ENCODE data around the gene RYR2.

DNA sequence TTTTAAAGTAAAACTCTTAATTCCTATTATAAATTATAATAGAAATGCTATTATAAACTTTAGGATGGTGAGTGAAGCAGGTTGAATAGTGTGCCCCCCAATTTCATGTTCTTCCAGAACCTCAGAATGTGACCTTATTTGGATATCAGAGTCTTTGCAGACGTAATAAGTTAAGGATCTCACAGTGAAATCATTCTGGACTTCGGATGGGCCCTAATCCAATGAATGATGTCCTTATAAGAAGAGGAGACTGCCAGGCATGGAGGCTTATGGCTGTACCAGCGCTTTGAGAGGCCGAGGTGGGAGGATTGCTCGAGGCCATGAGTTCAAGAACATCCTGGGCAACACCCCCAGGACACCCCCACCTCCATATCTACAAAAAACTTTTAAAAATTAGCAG is 28.4 kb upstream of the RYR2 start:
- no peak for TF ChIP-seq CSDC2 (CRISPR knock-in tag; IDR thresholded peaks at IDR 0.05)
- no peak for TF ChIP-seq ARNTL (CRISPR knock-in tag; IDR thresholded peaks at IDR 0.05; ENCODE audit: borderline replicate concordance, low read depth)
- TF ChIP-seq, protein P1, sequence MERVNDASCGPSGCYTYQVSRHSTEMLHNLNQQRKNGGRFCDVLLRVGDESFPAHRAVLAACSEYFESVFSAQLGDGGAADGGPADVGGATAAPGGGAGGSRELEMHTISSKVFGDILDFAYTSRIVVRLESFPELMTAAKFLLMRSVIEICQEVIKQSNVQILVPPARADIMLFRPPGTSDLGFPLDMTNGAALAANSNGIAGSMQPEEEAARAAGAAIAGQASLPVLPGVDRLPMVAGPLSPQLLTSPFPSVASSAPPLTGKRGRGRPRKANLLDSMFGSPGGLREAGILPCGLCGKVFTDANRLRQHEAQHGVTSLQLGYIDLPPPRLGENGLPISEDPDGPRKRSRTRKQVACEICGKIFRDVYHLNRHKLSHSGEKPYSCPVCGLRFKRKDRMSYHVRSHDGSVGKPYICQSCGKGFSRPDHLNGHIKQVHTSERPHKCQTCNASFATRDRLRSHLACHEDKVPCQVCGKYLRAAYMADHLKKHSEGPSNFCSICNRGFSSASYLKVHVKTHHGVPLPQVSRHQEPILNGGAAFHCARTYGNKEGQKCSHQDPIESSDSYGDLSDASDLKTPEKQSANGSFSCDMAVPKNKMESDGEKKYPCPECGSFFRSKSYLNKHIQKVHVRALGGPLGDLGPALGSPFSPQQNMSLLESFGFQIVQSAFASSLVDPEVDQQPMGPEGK (CRISPR knock-in tag; IDR thresholded peaks at IDR 0.05; ENCODE audit: borderline replicate concordance): no peak
- no peak for TF ChIP-seq ZFP3 (CRISPR knock-in tag; IDR thresholded peaks at IDR 0.05)
- TF ChIP-seq, protein P2, sequence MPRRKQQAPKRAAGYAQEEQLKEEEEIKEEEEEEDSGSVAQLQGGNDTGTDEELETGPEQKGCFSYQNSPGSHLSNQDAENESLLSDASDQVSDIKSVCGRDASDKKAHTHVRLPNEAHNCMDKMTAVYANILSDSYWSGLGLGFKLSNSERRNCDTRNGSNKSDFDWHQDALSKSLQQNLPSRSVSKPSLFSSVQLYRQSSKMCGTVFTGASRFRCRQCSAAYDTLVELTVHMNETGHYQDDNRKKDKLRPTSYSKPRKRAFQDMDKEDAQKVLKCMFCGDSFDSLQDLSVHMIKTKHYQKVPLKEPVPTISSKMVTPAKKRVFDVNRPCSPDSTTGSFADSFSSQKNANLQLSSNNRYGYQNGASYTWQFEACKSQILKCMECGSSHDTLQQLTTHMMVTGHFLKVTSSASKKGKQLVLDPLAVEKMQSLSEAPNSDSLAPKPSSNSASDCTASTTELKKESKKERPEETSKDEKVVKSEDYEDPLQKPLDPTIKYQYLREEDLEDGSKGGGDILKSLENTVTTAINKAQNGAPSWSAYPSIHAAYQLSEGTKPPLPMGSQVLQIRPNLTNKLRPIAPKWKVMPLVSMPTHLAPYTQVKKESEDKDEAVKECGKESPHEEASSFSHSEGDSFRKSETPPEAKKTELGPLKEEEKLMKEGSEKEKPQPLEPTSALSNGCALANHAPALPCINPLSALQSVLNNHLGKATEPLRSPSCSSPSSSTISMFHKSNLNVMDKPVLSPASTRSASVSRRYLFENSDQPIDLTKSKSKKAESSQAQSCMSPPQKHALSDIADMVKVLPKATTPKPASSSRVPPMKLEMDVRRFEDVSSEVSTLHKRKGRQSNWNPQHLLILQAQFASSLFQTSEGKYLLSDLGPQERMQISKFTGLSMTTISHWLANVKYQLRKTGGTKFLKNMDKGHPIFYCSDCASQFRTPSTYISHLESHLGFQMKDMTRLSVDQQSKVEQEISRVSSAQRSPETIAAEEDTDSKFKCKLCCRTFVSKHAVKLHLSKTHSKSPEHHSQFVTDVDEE (CRISPR knock-in tag; IDR thresholded peaks at IDR 0.05): no peak
- TF ChIP-seq PPARA (CRISPR knock-in tag; IDR thresholded peaks at IDR 0.05; ENCODE audit: borderline replicate concordance): no peak
- no peak for TF ChIP-seq ZFP30 (CRISPR knock-in tag; IDR thresholded peaks at IDR 0.05)
